GM18868 (cell line): ENCODE results near the gene METAP1D.
"Not testable (repeated sequence)": the region's sequence is repeated elsewhere in the genome, so short reads cannot be mapped to it uniquely, and the experiment has no call there.

ENCODE experiments used
- ATAC-seq: cut with Tn5 transposase; IDR thresholded peaks from one replicate; pipeline ENCODE4 v1.9.1; 2021; ENCODE audit warnings: mild to moderate bottlenecking, moderate library complexity; ENCODE audit not compliant: unreplicated experiment

Gene METAP1D

DNA sequence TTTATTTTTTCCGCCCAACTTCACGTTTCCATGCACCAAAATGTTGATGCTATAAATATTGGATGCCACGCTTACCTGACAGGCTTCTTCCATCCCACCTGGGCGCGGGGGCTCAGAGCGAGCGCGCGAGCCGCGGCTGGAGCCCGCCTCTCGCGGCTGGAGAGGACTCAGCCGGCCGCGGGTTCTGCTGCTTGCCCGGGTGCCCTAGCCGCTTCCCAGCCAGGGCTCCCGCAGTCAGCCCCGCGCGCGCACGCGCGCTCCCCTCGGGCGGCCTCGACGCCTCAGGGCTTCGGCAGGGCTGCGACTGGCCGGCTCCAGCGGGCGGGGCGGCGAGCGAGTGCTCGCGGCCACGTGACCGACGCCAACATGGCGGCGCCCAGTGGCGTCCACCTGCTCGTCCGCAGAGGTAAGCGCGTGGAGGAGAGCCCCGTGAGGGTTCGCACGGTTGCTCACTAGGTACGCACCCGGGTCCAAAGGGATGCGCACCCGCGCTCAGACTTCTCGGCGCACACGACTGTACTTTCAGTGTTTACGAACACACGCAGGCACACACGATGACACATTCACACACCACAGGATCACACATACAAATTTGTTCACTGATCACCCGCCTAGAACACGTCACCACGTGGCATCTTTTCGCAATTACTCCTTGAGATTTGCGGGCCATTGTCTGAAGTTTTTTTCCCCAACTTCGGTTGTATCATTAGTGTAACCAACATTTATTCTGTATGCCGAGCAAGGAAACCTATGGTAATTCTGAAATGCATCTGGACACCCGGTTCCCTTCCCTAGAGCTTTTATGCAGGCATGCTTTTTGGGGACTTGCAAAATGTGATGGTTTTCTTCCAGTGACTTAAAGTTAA lies at the start of gene METAP1D:
TSS of gene METAP1D (plus strand) at position 350 of the 866 bp plus-strand sequence. CDS start at position 367, 17 bp downstream.
- ATAC-seq: peak; percentile 97

DNA sequence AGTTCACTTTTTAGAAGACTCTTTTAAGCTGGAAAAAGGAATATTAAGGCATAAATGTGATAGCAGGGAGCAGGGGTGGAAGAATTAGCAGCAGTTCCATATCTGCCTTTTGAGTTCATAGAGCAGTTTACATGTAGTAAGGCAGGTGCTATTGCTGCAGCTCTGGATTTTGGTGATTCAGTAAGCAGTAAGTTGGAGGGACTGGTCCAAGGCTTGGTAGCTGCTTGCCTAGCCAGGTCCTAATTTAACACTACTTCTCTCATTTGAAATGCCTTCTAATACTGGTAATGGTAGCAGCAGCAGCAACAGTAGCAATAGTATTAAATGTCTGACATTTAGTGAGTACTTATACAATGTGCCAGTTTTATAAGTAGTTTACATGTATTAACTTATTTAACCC lies 47.5 kb upstream of the METAP1D start:
- no peak for ATAC-seq

DNA sequence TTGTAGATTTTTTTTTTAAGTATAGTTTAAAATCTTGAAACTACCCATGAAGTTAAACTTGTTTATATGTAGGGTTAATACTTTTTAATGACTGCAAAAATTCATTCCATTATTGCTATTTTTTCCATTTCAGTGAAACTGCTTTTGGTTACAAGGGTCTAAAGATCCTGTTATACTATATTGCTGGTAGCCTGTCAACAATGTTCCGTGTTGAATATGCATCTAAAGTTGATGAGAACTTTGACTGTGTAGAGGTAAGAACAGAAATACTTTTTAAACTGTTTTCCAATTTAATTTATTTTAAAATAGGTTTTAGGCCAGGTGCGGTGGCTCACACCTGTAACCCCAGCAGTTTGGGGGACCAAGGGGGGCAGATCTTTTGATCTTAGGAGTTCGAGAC lies 47.0 kb upstream of the METAP1D start:
- ATAC-seq: no peak

DNA sequence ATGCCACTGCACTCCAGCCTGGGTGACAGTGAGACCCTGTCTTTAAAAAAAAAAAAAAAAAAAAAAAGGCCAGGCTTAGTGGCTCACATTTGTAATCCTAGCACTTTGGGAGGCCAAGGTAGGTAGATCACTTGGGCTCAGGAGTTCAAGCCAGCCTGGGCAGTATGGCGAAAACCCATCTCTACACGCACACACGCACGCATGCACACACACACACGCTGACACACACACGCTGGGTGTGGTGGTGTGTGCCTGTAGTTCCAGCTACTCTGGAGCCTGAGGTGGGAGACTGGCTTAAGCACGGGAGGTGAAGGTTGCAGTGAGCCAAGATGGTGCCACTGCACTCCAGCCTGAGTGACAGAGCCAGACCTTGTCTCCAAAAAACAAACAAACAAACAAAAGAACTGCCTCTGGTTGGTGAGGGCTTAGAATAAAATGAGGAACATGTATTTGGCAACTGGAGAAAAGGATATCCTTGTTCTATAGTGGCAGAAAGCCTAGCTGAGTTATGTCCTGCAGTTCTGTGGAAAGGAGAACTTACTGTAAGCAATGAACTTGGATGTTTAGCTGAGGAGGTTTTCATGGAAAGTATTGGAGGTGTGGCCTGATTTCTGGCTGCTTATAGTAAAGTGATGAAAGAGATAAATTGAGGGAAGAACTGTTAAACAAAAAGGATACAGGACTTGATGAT lies 43.5 kb upstream of the METAP1D start:
- ATAC-seq: no peak

DNA sequence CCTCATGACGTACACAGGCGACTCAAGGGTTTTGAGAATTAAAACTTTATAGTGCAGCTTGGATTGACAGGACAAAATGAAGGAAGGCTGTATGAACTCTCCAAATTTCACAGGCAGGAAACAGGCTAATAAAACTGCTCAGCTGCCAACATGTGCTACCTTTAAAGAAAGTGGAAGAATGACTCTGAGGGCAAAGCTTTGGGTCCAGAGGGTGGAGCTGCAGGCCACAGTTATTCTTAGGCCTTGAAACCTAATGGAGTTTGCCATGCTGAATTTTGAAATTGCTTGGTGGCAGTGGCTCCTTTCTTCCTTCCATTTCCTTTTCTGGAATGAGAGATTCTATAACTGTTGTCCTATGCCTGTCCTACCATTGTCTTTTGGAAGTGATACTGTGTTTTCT lies 42.7 kb upstream of the METAP1D start:
- ATAC-seq: no peak

DNA sequence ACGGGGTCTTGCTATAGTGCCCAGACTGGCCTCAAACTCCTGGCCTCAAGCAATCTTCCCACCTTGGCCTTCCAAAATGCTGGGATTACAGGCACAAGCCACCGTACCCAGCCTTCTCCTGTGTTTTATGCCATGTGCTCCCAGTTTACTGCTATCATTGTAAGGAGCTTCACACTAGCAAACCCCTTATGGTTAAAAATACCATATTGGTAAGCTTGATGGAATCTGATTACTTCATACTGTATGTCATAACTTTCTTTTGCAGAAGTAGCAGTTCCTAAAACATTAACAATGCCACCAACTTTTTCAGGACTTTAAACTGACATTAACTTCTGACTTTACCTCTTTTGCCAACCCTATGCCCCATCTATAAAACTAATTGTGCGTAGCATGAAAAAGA lies 41.3 kb upstream of the METAP1D start:
- ATAC-seq: no peak

DNA sequence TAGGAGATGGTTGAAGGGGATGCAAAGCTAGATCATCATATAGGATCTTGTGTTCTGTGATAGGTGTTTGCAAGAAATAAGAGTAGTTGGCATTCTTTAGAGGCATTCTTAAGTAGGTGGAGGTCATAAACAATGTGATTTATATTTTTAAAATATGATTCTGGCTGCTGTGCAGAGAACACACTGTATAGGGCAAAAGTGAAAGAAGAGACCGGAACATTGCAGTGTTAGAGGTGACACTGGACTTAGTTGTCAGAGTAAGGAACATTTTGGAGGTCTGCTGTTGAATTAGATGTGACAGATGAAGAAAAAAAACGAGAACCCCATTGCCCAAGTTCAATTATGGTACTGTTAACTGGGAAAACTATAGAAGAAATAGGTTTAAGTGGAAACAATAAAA lies 39.8 kb upstream of the METAP1D start:
- ATAC-seq: no peak

DNA sequence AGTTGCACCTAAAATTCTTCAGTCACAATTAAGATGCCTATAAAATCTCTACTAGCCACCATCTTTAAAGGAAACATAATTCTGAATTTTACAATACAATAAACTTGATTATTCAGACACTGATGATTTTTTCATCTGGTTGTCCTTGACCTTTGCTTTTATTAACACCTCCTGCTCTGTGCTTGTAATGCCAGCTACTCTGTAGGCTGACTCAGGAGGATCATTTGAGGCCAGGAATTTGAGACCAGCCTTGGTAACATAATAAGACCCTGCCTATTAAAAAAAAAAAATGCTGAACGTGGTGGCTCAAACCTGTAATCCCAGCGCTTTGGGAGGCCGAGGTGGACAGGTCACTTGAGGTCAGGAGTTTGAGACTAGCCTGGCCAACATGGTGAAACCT lies 39.2 kb upstream of the METAP1D start:
- ATAC-seq: no peak

DNA sequence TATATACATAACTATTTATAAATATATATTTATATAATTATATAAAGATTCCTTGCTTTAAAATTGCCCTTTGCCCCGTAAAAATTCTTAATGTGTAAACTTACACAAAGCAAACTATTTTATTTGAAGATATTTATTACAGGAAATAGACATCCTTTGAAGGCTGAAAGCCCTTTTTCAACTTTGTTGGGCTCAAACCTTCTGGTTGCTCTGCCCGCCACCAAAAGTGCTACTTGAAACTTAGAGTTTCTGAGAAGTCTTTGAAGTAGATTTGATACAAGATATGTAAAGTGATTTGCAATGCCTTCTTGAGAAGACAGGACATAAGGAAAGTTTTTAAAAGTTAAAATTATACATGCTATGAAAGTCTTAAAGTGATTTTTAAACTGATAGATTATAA lies 36.6 kb upstream of the METAP1D start:
- ATAC-seq: no peak

DNA sequence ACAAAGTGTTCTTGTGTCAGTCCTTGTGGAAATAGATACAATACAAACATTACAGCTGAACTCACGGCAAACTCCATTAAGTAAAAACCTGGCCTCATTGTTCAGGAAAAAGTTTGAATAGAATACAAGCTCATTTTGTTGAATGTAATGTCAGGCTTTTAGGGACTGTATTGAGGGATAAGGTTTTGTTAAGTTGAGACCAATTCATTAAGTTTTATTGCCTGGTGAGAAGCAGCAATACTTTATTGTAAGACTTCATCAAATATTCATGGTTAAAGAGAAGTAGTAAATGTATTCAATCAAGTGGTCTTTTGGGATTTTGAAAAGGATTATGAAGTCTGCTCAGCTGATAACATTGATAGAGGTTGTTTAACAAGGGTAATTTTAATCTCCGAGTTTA lies 35.4 kb upstream of the METAP1D start:
- ATAC-seq: no peak

DNA sequence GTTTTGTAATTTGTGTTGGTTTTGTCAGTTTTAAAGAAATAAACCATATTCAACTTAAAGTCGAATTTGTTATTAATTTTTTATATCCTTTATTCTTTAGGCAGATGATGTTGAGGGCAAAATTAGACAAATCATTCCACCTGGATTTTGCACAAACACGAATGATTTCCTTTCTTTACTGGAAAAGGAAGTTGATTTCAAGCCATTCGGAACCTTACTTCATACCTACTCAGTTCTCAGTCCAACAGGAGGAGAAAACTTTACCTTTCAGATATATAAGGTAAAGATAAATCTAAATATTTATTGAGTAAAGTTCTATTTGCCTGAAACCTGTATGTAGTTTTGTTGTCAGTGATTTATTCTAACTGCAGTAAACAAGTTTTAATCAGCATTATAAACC lies 34.5 kb upstream of the METAP1D start:
- no peak for ATAC-seq

DNA sequence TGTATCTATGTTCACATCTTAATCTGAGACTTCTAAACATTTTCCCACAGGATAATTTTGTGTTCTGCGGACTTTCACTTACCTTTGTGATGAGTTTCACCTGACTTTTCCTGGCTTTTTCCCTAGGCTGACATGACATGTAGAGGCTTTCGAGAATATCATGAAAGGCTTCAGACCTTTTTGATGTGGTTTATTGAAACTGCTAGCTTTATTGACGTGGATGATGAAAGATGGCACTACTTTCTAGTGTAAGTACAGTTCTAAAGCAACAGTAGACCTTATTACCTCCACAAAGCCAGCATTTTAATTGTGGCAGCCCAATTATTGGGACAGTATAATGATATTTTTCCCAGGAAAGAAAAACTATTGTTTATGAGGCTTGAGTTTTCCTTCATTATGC lies 34.1 kb upstream of the METAP1D start:
- no peak for ATAC-seq

DNA sequence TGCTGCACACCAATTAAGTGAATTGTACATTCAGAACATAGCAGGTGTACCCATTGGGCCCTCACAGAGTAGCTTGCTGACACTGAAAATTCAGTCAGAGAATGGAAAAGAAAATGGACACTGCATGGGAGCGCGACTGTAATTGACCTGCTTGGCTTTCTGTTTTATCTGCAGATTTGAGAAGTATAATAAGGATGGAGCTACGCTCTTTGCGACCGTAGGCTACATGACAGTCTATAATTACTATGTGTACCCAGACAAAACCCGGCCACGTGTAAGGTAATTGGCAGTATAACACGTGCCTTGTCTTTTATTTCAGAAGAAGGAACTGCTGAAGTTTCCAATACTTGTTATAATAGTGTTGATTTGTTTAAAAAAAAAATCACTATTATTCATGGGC lies 33.5 kb upstream of the METAP1D start:
- no peak for ATAC-seq

DNA sequence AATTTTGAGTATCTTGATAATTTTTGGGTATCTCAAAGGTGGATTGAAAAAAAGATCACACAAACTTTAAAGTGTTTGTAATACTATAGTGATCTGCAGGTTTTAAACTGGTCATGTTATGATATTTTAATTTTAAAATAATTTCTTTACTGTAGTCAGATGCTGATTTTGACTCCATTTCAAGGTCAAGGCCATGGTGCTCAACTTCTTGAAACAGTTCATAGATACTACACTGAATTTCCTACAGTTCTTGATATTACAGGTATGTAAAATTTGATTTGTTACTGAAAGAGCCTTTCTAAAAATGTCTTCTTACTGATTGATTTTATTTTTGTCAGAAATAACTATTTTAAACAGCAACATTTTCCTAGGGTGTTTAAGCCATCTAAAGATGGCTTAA lies 33.1 kb upstream of the METAP1D start:
- ATAC-seq: no peak

DNA sequence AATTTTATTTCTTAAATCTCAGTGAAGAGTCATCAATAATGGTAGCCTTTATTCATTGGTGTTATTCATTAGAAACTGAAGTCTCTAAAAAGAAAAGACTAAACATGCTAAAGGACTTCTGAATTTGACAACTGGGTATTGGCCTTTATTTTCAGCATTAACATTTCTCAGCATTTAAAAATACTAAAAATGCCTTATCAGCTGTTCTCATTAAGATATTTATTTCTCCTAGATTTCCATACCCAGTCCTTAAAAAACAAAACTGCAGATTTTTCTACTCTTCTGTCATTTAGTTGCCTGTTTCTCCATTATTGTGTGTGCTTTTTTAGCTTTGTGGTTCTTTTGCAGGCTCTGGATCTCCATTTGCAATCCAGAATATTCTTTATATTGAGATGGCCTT lies 31.2 kb upstream of the METAP1D start:
- ATAC-seq: no peak

DNA sequence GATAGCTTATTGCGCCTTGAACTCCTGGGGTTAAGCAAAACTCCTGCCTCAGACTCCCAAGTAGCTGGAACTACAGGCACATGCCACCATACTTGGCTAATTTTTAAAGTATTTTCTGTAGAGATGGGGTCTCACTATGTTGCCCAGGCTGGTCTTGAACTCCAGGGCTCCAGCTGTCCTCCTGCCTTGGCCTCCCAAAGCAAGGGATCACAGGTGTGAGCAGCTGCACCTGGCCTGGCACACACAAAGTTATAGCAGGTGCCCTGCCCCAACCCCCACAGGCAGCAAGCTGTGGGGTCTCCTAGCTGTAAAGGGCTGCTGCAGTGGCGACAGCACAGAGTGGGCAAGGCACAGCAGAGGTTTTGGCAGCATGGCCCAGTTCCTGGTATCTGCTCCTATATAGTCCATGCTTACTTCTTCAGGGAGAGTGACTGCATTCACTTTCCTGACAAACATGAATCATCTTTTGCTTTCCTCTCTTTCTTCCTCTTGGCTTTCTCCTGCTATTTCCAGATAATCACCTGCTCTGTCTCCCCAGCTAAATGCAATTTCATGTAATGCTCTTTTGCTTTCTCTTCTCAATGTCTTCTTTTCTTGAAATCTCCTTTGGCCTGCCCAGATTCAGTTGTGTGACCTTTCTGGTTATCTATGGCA lies 27.3 kb upstream of the METAP1D start:
- no peak for ATAC-seq

DNA sequence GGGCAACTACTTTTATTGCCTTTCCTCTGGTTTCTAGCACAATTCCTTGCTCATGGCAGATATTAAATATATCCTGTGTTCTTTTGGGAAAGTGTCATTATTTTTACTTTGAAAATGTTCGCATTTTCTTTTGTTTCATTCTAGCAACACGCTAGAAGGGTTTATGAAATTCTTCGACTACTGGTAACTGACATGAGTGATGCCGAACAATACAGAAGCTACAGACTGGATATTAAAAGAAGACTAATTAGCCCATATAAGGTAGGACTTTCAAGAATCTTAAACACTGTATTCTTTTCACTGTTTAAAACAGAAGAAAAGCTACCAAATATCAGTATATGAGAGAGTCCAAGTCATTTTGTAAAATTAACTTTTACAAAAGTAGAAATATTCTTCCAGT lies 20.6 kb upstream of the METAP1D start:
- ATAC-seq: no peak

DNA sequence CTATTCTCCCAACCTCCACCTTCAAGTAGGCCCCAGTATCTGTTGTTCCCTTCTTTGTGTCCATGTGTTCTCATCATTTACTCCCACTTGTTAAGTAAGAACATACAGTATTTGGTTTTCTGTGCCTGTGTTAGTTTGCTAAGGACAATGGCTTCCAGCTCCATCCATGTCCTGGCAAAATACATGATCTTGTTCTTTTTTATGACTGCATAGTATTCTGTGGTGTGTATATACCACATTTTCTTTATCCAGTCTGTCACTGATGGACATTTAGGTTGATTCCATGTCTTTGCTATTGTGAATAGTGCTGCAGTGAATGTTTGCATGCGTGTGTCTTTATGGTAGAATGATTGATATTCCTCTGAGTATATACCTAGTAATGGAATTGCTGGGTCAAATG lies 15.8 kb upstream of the METAP1D start:
- ATAC-seq: not testable (repeated sequence)

DNA sequence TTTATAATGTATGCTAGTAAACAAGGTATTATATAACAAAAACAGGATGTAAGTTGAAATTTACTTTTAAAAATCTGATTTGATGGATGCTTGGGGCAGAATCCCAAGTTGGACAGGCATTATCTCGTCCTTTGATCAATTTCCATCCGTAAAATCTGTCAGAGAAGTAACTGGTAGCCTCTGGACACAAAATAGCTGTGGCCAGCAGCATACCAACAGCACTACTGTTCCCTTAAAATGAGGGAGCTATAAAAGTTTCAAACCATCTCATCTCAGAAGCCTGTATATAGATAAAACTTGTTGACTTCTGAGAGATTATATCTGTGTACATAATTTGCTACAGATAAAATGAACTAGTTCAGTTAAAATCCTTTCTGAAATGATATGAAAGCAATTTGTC lies 14.7 kb upstream of the METAP1D start:
- ATAC-seq: no peak

DNA sequence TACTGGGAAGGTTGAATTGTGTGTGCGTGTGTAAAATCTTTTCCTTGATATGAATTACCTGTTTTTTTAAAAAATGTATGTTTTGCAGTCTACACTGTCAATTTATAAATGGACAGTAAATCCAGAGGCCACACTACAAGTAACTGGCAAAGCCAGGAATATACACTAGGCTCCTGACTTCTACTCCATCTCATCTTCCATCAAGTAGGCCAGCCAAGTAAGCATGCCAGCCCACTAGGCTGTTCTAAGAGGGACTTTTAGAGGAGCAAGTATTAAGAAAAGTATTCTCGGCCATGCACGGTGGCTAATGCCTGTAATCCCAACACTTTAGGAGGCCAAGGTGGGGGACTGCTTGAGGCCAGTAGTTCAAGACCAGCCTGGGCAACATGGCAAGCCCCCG lies 13.0 kb upstream of the METAP1D start:
- ATAC-seq: no peak

DNA sequence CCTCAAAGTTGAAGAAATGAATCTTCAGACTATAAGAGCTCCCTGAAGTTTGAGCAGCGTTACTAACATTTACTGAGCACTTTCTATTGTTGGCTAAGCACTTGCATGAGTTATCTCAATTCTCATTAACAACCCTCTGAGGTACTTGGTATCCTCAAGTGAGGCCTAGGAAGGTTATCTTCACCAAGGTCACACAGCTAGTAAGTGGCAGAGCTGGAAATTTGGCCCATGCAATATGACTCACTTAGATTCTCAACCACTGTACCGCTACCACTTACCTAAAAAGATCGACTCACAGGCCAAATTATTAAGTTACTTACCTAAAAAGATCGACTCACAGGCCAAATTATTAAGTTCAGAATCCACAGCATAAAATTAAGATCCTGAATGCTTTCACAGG lies 8.7 kb upstream of the METAP1D start:
- no peak for ATAC-seq

DNA sequence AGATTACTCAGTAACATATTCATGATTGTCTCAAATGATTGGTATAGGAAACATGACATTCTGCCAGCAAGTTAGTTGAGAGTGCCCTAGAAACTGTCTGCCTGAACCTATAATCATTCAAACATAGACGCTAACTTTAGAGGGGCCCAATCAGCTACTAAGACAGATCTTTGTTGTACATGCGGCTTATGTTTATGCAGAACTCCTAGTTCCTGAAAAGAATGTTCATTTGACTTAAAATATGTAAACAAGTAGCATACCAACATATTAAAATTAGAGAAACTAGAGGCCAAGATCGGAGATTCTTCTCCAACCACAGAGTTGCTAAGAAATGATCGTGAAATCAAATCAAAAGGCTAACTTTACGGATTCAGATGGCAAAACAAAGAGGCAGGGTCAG lies 4.2 kb upstream of the METAP1D start:
- no peak for ATAC-seq
